SK-N-SH (cell line): ENCODE measurements around the gene GOLGA5. TPM values are rescaled to one million over a fixed set of nuclear protein-coding genes. Genes with fewer than 3 reads are reported as not detected.

Experiments used
- CTCF ChIA-PET: fragments of 300-600, 350-600 bp; formaldehyde crosslinking; extraction: SDS; loops from one replicate; lab custom pipeline; 2021; lab: Yijun Ruan, JAX
- POLR2A ChIA-PET: fragments of 350-600 bp; sonication (Branson Sonifier 250); formaldehyde crosslinking; extraction: SDS; loops from one replicate; lab custom pipeline; 2020; ENCODE audit warnings: antibody characterized with exemption, inconsistent platforms; lab: Yijun Ruan, JAX
- DNase-seq: peaks from one replicate; pipeline ENCODE4 v3.0.0; 2012
- H2AFZ ChIP-seq: fragments of 200-600 bp; sonication (generic); 2 replicates; pipeline ENCODE4 v1.8.1; 2016; ENCODE audit warnings: antibody characterized with exemption, mild to moderate bottlenecking, low read depth
- H3F3A ChIP-seq: fragments of 200-600 bp; sonication (generic); replicated peaks from 2 replicates; pipeline ENCODE3; 2016; ENCODE audit warnings: antibody characterized with exemption, mild to moderate bottlenecking; ENCODE audit not compliant: insufficient read depth
- H3K27ac ChIP-seq, 2 experiments: fragments of 200-500 bp in 1 of 2; fragments of 200-600 bp in 1 of 2; sonication (Bioruptor generic) in 1 of 2; sonication (generic), shearing (Covaris generic) in 1 of 2; 2 replicates each; pipeline versions ENCODE4 v1.5.1 to v1.6.1; 2014 to 2016; ENCODE audit warnings: low read depth in 2 of 2, inconsistent platforms in 1 of 2, low read length in 1 of 2, mild to moderate bottlenecking in 1 of 2, mixed read lengths in 1 of 2
- H3K27me3 ChIP-seq: fragments of 200-600 bp; sonication (generic), shearing (Covaris generic); 2 replicates; pipeline ENCODE4 v1.6.1; 2016; ENCODE audit warnings: mixed run types; ENCODE audit not compliant: insufficient read depth
- H3K36me3 ChIP-seq, 2 experiments: fragments of 200-500 bp in 1 of 2; fragments of 200-600 bp in 1 of 2; sonication (Bioruptor generic) in 1 of 2; sonication (generic) in 1 of 2; replicated peaks in 1 of 2; 2 replicates each; pipeline versions ENCODE3 to v1.5.1; 2014 to 2016; ENCODE audit warnings: low read length in 1 of 2, mild to moderate bottlenecking in 1 of 2; ENCODE audit not compliant: insufficient read depth in 2 of 2, control insufficient read depth in 1 of 2
- H3K4me1 ChIP-seq, 2 experiments: fragments of 200-500 bp in 1 of 2; fragments of 200-600 bp in 1 of 2; sonication (Bioruptor generic) in 1 of 2; sonication (generic), shearing (Covaris generic) in 1 of 2; 2 replicates each; pipeline versions ENCODE4 v1.5.1 to v1.6.1; 2014 to 2016; ENCODE audit warnings: low read depth in 1 of 2, low read length in 1 of 2, mixed run types in 1 of 2; ENCODE audit not compliant: insufficient read depth in 2 of 2, control insufficient read depth in 1 of 2
- H3K4me2 ChIP-seq: fragments of 200-600 bp; sonication (generic), shearing (Covaris generic); 2 replicates; pipeline ENCODE4 v1.6.1; 2017; ENCODE audit warnings: mixed run types
- H3K4me3 ChIP-seq, 2 experiments: fragments of 200-500 bp in 1 of 2; fragments of 200-600 bp in 1 of 2; sonication (Bioruptor generic) in 1 of 2; sonication (generic), shearing (Covaris generic) in 1 of 2; 2 replicates each; pipeline versions ENCODE4 v1.5.1 to v1.8.1; 2014 to 2016; ENCODE audit warnings: low read depth in 2 of 2, inconsistent platforms in 1 of 2, low read length in 1 of 2, mild to moderate bottlenecking in 1 of 2, mixed read lengths in 1 of 2, moderate library complexity in 1 of 2
- H3K79me2 ChIP-seq: fragments of 200-600 bp; sonication (generic); 2 replicates; pipeline ENCODE4 v1.8.1; 2017; ENCODE audit warnings: mild to moderate bottlenecking; ENCODE audit not compliant: insufficient read depth
- H3K9ac ChIP-seq: fragments of 200-600 bp; sonication (generic); 2 replicates; pipeline ENCODE4 v1.6.1; 2017; ENCODE audit warnings: mixed run types
- H3K9me2 ChIP-seq: fragments of 200-600 bp; sonication (generic); 2 replicates; pipeline ENCODE4 v1.6.1; 2017; ENCODE audit warnings: mixed run types
- H3K9me3 ChIP-seq: fragments of 200-600 bp; sonication (generic); 2 replicates; pipeline ENCODE4 v1.6.1; 2017; ENCODE audit warnings: mixed run types, mild to moderate bottlenecking, moderate library complexity
- H4K20me1 ChIP-seq: fragments of 200-600 bp; sonication (generic); 2 replicates; pipeline ENCODE4 v1.6.1; 2017; ENCODE audit warnings: mild to moderate bottlenecking, mixed run types; ENCODE audit not compliant: insufficient read depth
- CHD2 ChIP-seq: fragments of 150-350 bp; IDR thresholded peaks from 2 replicates; pipeline ENCODE4 v1.6.1; 2018; ENCODE audit warnings: low read length; ENCODE audit not compliant: partially characterized antibody
- ELF1 ChIP-seq: IDR thresholded peaks from 2 replicates; pipeline ENCODE4 v1.4.0; 2012
- EZH2phosphoT487 ChIP-seq: fragments of 200-600 bp; sonication (generic); IDR thresholded peaks from 2 replicates; pipeline ENCODE4 v1.6.1; 2017; ENCODE audit warnings: low read depth, mixed run types, mild to moderate bottlenecking, antibody characterized with exemption, moderate library complexity, borderline replicate concordance
- FOSL2 ChIP-seq: IDR thresholded peaks from 2 replicates; pipeline ENCODE4 v1.4.0; 2012; ENCODE audit warnings: low read depth, mild to moderate bottlenecking, moderate library complexity, borderline replicate concordance
- FOXJ3 ChIP-seq: sonication (generic); formaldehyde crosslinking; IDR thresholded peaks from 2 replicates; pipeline ENCODE4 v1.5.1; 2020; ENCODE audit warnings: mild to moderate bottlenecking, missing genetic modification reagents
- GATA2 ChIP-seq: sonication (generic); formaldehyde crosslinking; IDR thresholded peaks from 2 replicates; pipeline ENCODE4 v1.5.0; 2020; ENCODE audit warnings: mild to moderate bottlenecking, missing genetic modification reagents
- JUND ChIP-seq: IDR thresholded peaks from 2 replicates; pipeline ENCODE4 v1.4.0; 2012
- MEF2A ChIP-seq: IDR thresholded peaks from 2 replicates; pipeline ENCODE4 v1.4.0; 2012; ENCODE audit warnings: low read depth, borderline replicate concordance
- NFIC ChIP-seq: IDR thresholded peaks from 2 replicates; pipeline ENCODE4 v1.4.0; 2012; ENCODE audit warnings: borderline replicate concordance
- RAD21 ChIP-seq: IDR thresholded peaks from 2 replicates; pipeline ENCODE4 v1.6.1; 2012; ENCODE audit warnings: mild to moderate bottlenecking, low read length
- RCOR1 ChIP-seq: fragments of 150-350 bp; IDR thresholded peaks from 2 replicates; pipeline ENCODE4 v1.6.1; 2017; ENCODE audit warnings: antibody characterized with exemption, low read length
- RFX5 ChIP-seq: IDR thresholded peaks from 2 replicates; pipeline ENCODE4 v1.6.1; 2012; ENCODE audit warnings: mild to moderate bottlenecking, improper control_type of control experiment, low read length
- RXRA ChIP-seq: IDR thresholded peaks from 2 replicates; pipeline ENCODE4 v1.4.0; 2012; ENCODE audit warnings: low read depth, mild to moderate bottlenecking, borderline replicate concordance
- SIN3A ChIP-seq: IDR thresholded peaks from 2 replicates; pipeline ENCODE4 v1.6.1; 2012; ENCODE audit warnings: low read depth, mild to moderate bottlenecking, low read length, moderate library complexity, borderline replicate concordance
- TAF1 ChIP-seq: IDR thresholded peaks from 2 replicates; pipeline ENCODE4 v1.6.1; 2012; ENCODE audit warnings: low read depth, mild to moderate bottlenecking, low read length, moderate library complexity, borderline replicate concordance
- TCF12 ChIP-seq: IDR thresholded peaks from 2 replicates; pipeline ENCODE4 v1.4.0; 2012
- TEAD4 ChIP-seq: IDR thresholded peaks from 2 replicates; pipeline ENCODE4 v1.4.0; 2012; ENCODE audit warnings: mild to moderate bottlenecking, borderline replicate concordance; ENCODE audit not compliant: insufficient read depth
- WGBS: methylation state at CpG from one replicate; pipeline ENCODE4 v1.1.6; 2017; ENCODE audit warnings: low lambda C conversion rate; 5-methylcytosine and 5-hydroxymethylcytosine counted together
- polyA plus RNA-seq, 3 experiments: library from polyadenylated mRNA; depleted of rRNA; stranded (reverse); fragments of >200 nt; gene quantifications; 2 replicates each; pipeline ENCODE4 v1.2.3, GENCODE V29; 2012
- TF ChIP-seq, protein P1 (sequence below): IDR thresholded peaks from 2 replicates; pipeline ENCODE4 v1.4.0; 2012; ENCODE audit warnings: low read depth, borderline replicate concordance
- TF ChIP-seq, protein P2 (sequence below): fragments of 200-600 bp; sonication (generic); IDR thresholded peaks from 2 replicates; pipeline ENCODE4 v1.6.1; 2017; ENCODE audit warnings: antibody characterized with exemption, mild to moderate bottlenecking, moderate library complexity

Gene GOLGA5
- polyA plus RNA-seq, 1 of the 3 experiments (the other 2 are of a cell fraction), result 25.6 TPM

DNA sequence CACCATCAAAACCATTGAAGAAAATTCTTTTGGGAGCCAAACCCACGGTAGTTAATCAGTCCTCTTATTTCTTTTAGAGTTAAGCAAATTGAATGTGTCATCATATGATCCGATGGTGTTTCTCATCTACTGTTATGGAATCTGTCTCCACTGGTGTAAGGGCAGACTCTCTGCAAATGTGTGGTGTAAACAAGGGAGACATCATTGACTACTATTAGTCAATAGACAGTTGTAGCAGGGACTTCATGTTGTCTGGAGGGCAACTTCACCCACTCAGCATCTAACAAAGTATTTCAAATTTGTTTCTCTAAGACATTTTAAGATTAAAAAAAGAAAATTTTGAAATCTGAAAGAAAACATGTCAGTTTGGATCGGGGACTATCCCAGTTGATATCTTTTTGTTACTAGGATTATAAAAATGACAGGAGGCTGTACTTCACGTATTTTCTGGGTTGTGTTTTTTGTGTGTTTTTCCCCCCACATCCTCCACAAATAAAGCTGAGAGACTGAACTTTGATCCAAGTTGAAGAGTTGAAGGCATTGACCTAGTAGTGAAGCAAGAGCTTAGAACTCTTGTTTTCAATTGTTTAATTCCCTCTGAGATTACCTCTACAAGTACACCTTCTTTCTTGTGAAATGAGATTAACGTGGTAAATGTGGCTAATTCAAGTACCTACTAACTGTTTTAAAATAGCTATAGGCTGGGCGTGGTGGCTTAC lies 4.0 kb downstream of the GOLGA5 start:
- WGBS, result 93% methylated on average over 6 of the region's 6 CpGs
- peaks cover 24 to 31% of the 10 kb centered on the region in 2 experiments for H3K36me3 ChIP-seq
- H3K79me2 ChIP-seq, result peaks cover 85% of the 10 kb centered on the region
- peaks cover 28% of the 10 kb centered on the region for H4K20me1 ChIP-seq
- CTCF ChIA-PET, result interaction anchor here (1.0 to 1.8 kb wide), 3 partner anchors 83 to 341 kb away, joined by 3 to 4 read pairs (median 3); no protein-coding TSS in a partner anchor
- H3K27me3 ChIP-seq, result no peaks in the 10 kb centered on the region
- TF ChIP-seq, protein P1, sequence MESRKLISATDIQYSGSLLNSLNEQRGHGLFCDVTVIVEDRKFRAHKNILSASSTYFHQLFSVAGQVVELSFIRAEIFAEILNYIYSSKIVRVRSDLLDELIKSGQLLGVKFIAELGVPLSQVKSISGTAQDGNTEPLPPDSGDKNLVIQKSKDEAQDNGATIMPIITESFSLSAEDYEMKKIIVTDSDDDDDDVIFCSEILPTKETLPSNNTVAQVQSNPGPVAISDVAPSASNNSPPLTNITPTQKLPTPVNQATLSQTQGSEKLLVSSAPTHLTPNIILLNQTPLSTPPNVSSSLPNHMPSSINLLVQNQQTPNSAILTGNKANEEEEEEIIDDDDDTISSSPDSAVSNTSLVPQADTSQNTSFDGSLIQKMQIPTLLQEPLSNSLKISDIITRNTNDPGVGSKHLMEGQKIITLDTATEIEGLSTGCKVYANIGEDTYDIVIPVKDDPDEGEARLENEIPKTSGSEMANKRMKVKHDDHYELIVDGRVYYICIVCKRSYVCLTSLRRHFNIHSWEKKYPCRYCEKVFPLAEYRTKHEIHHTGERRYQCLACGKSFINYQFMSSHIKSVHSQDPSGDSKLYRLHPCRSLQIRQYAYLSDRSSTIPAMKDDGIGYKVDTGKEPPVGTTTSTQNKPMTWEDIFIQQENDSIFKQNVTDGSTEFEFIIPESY, result no peak
- TF ChIP-seq TAF1 (no peak), RCOR1 (no peak), RFX5 (no peak), FOSL2 (no peak), ELF1 (no peak), EZH2phosphoT487 (no peak), TCF12 (no peak), FOXJ3 (no peak), TEAD4 (no peak)
- TF ChIP-seq, protein P2, sequence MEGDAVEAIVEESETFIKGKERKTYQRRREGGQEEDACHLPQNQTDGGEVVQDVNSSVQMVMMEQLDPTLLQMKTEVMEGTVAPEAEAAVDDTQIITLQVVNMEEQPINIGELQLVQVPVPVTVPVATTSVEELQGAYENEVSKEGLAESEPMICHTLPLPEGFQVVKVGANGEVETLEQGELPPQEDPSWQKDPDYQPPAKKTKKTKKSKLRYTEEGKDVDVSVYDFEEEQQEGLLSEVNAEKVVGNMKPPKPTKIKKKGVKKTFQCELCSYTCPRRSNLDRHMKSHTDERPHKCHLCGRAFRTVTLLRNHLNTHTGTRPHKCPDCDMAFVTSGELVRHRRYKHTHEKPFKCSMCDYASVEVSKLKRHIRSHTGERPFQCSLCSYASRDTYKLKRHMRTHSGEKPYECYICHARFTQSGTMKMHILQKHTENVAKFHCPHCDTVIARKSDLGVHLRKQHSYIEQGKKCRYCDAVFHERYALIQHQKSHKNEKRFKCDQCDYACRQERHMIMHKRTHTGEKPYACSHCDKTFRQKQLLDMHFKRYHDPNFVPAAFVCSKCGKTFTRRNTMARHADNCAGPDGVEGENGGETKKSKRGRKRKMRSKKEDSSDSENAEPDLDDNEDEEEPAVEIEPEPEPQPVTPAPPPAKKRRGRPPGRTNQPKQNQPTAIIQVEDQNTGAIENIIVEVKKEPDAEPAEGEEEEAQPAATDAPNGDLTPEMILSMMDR, result no peak
- H3K4me3 ChIP-seq, result no peak overlapping the region
- H3F3A ChIP-seq, result no peaks in the 10 kb centered on the region
- no peaks in the 10 kb centered on the region for H3K9me3 ChIP-seq
- no peak overlapping the region for H2AFZ ChIP-seq
- no peaks in the 10 kb centered on the region for H3K9me2 ChIP-seq
- H3K4me2 ChIP-seq, result no peak overlapping the region
- no peak overlapping the region for H3K27ac ChIP-seq
- peaks cover 10 to 11% of the 10 kb centered on the region in 2 experiments; a peak in 3 of 4 replicates for H3K4me1 ChIP-seq
- POLR2A ChIA-PET, result no interaction called here
- DNase-seq, result no peak
- no peak overlapping the region for H3K9ac ChIP-seq

DNA sequence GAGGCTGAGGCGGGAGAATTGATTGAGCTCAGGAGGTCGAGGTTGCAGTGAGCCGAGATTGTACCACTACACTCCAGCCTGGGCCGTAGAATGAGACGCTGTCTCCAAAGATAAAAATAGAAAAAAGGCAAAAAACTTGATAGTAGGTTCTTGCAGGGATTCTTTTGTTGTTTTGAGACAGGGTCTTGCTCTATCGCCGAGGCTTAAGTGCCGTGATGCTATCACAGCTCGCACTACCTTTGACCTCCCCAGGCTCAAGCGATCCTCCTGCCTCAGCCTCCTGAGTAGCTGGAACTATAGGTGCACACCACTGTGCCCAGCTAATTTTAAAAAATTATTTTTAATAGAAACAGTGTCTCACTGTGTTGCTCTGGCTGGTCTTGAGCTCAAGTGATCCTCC lies 4.7 kb downstream of the GOLGA5 start:
- Histone ChIP-seq H3K9me3 (no peaks in the 10 kb centered on the region), H3K4me1 (peaks cover 6 to 11% of the 10 kb centered on the region in 2 experiments; a peak in 3 of 4 replicates), H3K79me2 (peaks cover 93% of the 10 kb centered on the region), H3K9me2 (no peaks in the 10 kb centered on the region), H2AFZ (no peak overlapping the region), H3K27me3 (no peaks in the 10 kb centered on the region), H3K4me3 (no peak overlapping the region), H3K36me3 (peaks cover 31 to 37% of the 10 kb centered on the region in 2 experiments), H3K27ac (no peak overlapping the region), H3K9ac (no peak overlapping the region), H3F3A (no peaks in the 10 kb centered on the region), H4K20me1 (peaks cover 35% of the 10 kb centered on the region), H3K4me2 (no peak overlapping the region)
- POLR2A ChIA-PET, result no interaction called here
- no peak for DNase-seq
- WGBS, result 97% methylated on average over 10 of the region's 10 CpGs
- CTCF ChIA-PET, result interaction anchor here (1.0 to 1.8 kb wide), 5 partner anchors 15 to 341 kb away, joined by 3 to 4 read pairs (median 3); no protein-coding TSS in a partner anchor
- TF ChIP-seq, protein P1, result no peak
- TF ChIP-seq NFIC (no peak), SIN3A (no peak), GATA2 (no peak), CHD2 (no peak), TEAD4 (no peak), MEF2A (no peak), RXRA (no peak), TCF12 (no peak), JUND (no peak), RAD21 (no peak)
